Measurements from ENCODE around the gene ANKRD29.

The ANKRD29 gene

DNA sequence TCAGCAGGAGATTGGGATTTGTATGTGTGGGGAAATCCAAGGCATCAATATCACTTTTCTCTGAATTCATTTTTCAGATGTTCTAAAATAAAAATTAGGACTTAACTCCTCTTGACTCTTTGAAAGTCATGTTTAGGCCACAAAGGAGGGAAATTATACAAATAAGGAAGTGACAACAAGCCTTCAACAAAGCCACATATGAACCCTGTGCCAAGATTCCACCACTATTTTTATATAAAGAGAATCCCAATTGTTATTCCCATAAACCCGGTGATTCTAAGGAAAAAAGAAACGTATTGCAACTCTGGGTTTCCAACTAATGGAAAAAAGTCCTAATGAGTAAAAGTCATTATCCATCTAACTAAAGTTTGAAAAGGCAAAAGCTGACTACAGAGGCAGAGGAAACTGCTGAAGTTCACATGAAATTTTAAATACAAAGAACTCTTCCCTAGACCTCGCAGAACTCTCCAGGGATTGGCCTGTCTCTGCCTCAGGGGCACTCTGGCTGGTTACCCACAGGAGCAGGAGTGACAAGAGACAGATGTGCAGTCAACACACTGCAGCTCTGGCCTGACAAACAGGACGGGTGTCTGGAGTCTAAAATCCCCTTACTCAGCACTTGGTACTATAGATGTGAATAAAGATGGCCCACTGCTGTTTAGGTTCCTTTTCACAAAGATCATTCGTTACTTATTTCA, 88.0 kb downstream of the ANKRD29 start:
- TF ChIP-seq, protein P1, sequence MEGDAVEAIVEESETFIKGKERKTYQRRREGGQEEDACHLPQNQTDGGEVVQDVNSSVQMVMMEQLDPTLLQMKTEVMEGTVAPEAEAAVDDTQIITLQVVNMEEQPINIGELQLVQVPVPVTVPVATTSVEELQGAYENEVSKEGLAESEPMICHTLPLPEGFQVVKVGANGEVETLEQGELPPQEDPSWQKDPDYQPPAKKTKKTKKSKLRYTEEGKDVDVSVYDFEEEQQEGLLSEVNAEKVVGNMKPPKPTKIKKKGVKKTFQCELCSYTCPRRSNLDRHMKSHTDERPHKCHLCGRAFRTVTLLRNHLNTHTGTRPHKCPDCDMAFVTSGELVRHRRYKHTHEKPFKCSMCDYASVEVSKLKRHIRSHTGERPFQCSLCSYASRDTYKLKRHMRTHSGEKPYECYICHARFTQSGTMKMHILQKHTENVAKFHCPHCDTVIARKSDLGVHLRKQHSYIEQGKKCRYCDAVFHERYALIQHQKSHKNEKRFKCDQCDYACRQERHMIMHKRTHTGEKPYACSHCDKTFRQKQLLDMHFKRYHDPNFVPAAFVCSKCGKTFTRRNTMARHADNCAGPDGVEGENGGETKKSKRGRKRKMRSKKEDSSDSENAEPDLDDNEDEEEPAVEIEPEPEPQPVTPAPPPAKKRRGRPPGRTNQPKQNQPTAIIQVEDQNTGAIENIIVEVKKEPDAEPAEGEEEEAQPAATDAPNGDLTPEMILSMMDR (IDR thresholded peaks at IDR 0.05; ENCODE audit: extremely low read depth, insufficient read depth, missing control alignments): no peak
- in situ Hi-C loops (cut with MboI; ENCODE audit: low pct_unique_long_range_greater_than_20kb, low sequenced_read_pairs, unreplicated experiment): no loop called here
- no peak for DNase-seq (ENCODE audit: low spot score)

DNA sequence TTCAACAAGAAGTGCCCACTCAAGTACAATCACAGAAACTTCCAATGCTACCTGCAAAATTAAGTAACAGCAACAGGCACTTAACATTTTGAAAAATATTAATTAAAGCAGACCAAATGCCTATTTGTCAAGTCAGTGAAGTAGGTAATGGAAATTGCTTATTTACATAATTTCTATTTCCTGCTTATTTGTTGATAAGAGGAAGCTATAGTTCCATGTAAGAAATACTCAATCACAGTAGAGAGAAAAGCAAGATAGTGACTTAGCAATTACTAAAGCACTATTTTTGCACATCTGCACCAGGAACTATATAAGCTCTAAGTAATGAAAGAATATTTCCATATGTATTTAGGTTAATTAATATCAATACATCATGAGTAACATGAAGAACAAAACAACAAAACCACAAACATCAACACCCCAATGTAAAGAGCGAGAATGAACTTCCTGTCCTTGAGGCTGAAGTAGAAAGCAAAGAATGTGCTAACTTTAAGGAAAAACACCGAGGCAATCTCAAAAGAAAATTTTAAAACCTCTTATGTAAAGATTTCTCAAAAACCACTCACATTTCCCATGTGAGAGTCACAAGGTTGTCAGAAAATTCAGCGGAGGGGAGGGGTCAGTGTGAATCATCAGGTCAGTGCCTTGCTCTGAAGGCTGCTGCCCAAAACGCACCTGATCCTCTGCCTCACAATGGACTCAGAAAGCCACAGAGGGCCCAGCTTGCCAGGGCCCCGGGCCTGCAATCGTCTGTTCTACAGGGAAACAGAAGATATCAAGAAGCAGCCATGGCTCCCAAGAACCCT, 88.9 kb downstream of the ANKRD29 start:
- no peak for DNase-seq (ENCODE audit: low spot score)
- in situ Hi-C loops (cut with MboI; ENCODE audit: low pct_unique_long_range_greater_than_20kb, low sequenced_read_pairs, unreplicated experiment): no loop called here
- TF ChIP-seq, protein P1 (IDR thresholded peaks at IDR 0.05; ENCODE audit: extremely low read depth, insufficient read depth, missing control alignments): no peak

DNA sequence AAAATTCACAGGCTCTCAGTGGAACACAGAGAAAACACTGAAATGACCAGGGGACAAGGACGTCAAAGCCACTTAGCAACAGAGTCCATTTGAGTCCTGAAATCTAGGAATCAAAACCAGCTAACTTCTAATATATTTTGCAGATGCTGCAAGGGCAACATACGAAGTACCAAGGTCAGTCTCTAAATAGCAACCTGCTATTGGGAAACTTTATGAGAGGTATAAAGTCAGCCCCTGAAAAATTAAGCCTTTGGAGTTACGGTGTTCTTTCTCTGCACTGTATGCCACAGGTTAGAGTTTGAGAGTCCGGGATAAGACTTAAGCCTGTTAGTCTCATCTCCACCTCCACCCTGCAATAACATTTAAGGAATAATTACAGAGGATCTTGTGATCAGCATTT, 89.7 kb downstream of the ANKRD29 start:
- TF ChIP-seq, protein P1 (IDR thresholded peaks at IDR 0.05; ENCODE audit: extremely low read depth, insufficient read depth, missing control alignments): no peak
- in situ Hi-C loops (cut with MboI; ENCODE audit: low pct_unique_long_range_greater_than_20kb, low sequenced_read_pairs, unreplicated experiment): no loop called here

DNA sequence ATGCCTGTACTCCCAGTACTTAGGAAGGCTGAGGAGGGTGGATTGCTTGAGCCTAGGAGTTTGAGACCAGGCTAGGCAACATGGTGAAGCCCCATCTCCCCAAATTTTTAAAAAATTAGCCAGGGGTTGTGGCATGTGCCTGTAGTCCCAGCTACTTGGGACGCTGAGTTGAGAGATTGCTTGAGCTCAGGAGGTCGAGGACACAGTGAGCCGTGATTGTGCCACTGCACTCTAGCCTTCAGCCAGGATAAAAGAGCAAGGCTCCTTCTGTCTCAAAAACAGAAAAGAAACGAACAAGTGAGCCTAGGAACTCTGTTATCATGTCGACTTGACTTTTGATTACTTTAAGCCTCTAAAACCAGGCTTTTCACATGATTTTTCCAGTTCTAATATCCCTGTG, 90.1 kb downstream of the ANKRD29 start:
- in situ Hi-C loops (cut with MboI; ENCODE audit: low pct_unique_long_range_greater_than_20kb, low sequenced_read_pairs, unreplicated experiment): no loop called here
- DNase-seq (ENCODE audit: low spot score): no peak
- TF ChIP-seq, protein P1 (IDR thresholded peaks at IDR 0.05; ENCODE audit: extremely low read depth, insufficient read depth, missing control alignments): no peak

More for the DNA sequence above, 89.7 kb downstream of the ANKRD29 start:
- DNase-seq (ENCODE audit: low spot score): no peak

DNA sequence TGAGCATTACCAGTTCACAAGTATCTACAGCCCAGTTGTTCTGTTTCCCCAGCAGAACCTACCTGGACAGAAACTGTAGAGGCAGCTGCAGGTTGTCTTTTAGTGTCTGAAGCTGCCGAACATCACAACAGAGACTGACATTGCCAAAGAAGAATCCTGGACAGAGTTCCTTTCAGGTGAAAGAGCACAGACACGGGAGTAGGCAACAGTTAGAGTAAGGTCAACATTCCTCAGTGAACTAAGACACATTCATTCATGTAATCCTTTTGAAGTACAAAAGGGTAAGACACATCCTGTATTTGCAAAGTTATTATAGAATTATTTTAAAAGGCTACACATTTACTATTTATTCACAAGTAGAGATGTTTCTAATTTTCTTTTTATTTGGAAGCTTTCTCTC, 90.7 kb downstream of the ANKRD29 start:
- in situ Hi-C loops (cut with MboI; ENCODE audit: low pct_unique_long_range_greater_than_20kb, low sequenced_read_pairs, unreplicated experiment): no loop called here
- TF ChIP-seq, protein P1 (IDR thresholded peaks at IDR 0.05; ENCODE audit: extremely low read depth, insufficient read depth, missing control alignments): no peak
- DNase-seq (ENCODE audit: low spot score): no peak

DNA sequence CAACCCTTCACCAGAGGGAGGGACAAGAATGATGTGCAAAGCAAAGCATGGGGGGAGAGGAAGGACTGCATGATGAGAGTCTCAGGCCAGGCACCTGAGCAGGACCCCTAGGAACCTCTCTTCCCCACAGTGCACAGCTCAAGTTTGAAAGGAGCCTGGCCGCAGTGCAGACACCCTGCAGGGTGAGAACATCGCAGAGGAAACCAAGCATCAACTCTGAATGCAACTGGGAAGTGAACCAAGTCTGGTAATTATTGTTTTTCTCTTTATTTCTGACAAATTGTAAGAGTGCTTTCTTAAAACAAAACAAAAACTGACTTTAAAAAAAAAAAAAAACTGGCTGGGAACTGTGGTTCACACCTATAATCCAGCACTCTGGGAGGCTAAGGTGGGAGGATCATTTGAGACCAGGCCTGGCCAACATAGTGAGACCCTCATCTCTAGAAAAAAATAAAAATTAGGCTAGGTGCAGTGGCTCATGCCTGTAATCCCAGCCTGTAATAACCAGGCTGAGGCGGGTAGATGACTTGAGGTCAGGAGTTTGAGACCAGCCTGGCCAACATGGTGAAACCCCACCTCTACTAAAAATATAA, 91.7 kb downstream of the ANKRD29 start:
- TF ChIP-seq, protein P1 (IDR thresholded peaks at IDR 0.05; ENCODE audit: extremely low read depth, insufficient read depth, missing control alignments): no peak
- no peak for DNase-seq (ENCODE audit: low spot score)
- in situ Hi-C loops (cut with MboI; ENCODE audit: low pct_unique_long_range_greater_than_20kb, low sequenced_read_pairs, unreplicated experiment): no loop called here

All from GM13977 (cell line).